SKM-1 treated with dmso at 0.1 percent for 144 hours (cell line): ENCODE measurements around the gene EXD3.

Experiments used
- DNase-seq: peaks from one replicate; lab custom pipeline; 2025; ENCODE audit not compliant: unreplicated experiment; lab: John Stamatoyannopoulos, UW

EXD3 gene

GRCh38 chr9:137447722-137448601 lies 25.0 kb upstream of the EXD3 start:
- no peak for DNase-seq

GRCh38 chr9:137446851-137447471 lies 24.0 kb upstream of the EXD3 start:
- peak; percentile 48 for DNase-seq

- no peak for DNase-seq
Observed at GRCh38 chr9:137445930-137446431, 23.0 kb upstream of the EXD3 start.

GRCh38 chr9:137445275-137445807 lies 22.4 kb upstream of the EXD3 start:
- peak; percentile 19 for DNase-seq

GRCh38 chr9:137444106-137444790 lies 21.3 kb upstream of the EXD3 start:
- no peak for DNase-seq

- DNase-seq: no peak
Observed at GRCh38 chr9:137441935-137442321, 19.0 kb upstream of the EXD3 start.

- DNase-seq: no peak
Observed at GRCh38 chr9:137441289-137441934, 18.4 kb upstream of the EXD3 start, which contains the start of gene ENTPD8. ENTPD8 (minus strand) TSS chr9:137441357; CDS start chr9:137438285, 3,072 bp downstream.

- no peak for DNase-seq
Observed at GRCh38 chr9:137439158-137439714, 16.3 kb upstream of the EXD3 start.

- DNase-seq: no peak
Observed at GRCh38 chr9:137438591-137439157, 15.7 kb upstream of the EXD3 start.

GRCh38 chr9:137437691-137438590 lies 15.0 kb upstream of the EXD3 start:
- no peak for DNase-seq

GRCh38 chr9:137436761-137437600 lies 14.0 kb upstream of the EXD3 start:
- no peak for DNase-seq

- no peak for DNase-seq
Observed at GRCh38 chr9:137435980-137436760, 13.2 kb upstream of the EXD3 start.

GRCh38 chr9:137435381-137435891 lies 12.5 kb upstream of the EXD3 start:
- DNase-seq: no peak

GRCh38 chr9:137434498-137435380 lies 11.8 kb upstream of the EXD3 start:
- DNase-seq: no peak

- DNase-seq: no peak
Observed at GRCh38 chr9:137433916-137434431, 11.0 kb upstream of the EXD3 start.

- no peak for DNase-seq
Observed at GRCh38 chr9:137433349-137433915, 10.5 kb upstream of the EXD3 start.
